DOHH2 (cell line): Measurements from ENCODE around the gene ICE1.

Source experiments
- H3F3A ChIP-seq: fragments of 200-600 bp; sonication (generic), shearing (Covaris generic); 2 replicates; pipeline ENCODE4 v1.6.0; 2016; ENCODE audit warnings: antibody characterized with exemption, mild to moderate bottlenecking; ENCODE audit not compliant: control insufficient read depth, insufficient read depth
- H3K27ac ChIP-seq: fragments of 200-600 bp; sonication (generic); 2 replicates; pipeline ENCODE4 v1.5.1; 2014; ENCODE audit warnings: low read depth, mild to moderate bottlenecking, low read length, moderate library complexity
- H3K27me3 ChIP-seq: fragments of 200-600 bp; sonication (generic); 2 replicates; pipeline ENCODE4 v1.6.1; 2014; ENCODE audit warnings: mild to moderate bottlenecking, low read length, mixed read lengths; ENCODE audit not compliant: control insufficient read depth
- H3K36me3 ChIP-seq: fragments of 200-600 bp; sonication (generic); 2 replicates; pipeline ENCODE4 v1.6.1; 2014; ENCODE audit warnings: mild to moderate bottlenecking, low read length, moderate library complexity, mixed read lengths; ENCODE audit not compliant: control insufficient read depth
- H3K4me1 ChIP-seq: fragments of 200-600 bp; sonication (generic); 2 replicates; pipeline ENCODE4 v1.6.1; 2014; ENCODE audit warnings: mild to moderate bottlenecking, low read length, mixed read lengths; ENCODE audit not compliant: control insufficient read depth
- H3K4me2 ChIP-seq: fragments of 200-600 bp; sonication (generic); 2 replicates; pipeline ENCODE4 v1.6.0; 2014; ENCODE audit warnings: mild to moderate bottlenecking, low read length, moderate library complexity
- H3K4me3 ChIP-seq: fragments of 200-600 bp; sonication (generic); 2 replicates; pipeline ENCODE4 v1.5.1; 2014; ENCODE audit warnings: mild to moderate bottlenecking, low read length, mixed read lengths
- H3K79me2 ChIP-seq: fragments of 200-600 bp; sonication (generic); 2 replicates; pipeline ENCODE4 v1.6.1; 2014; ENCODE audit warnings: mild to moderate bottlenecking, low read length, mixed read lengths; ENCODE audit not compliant: control insufficient read depth
- H3K9me2 ChIP-seq: fragments of 200-600 bp; sonication (generic); replicated peaks from 2 replicates; pipeline ENCODE4 v1.6.1; 2014; ENCODE audit warnings: mild to moderate bottlenecking, low read length, mixed read lengths; ENCODE audit not compliant: control insufficient read depth
- H3K9me3 ChIP-seq: fragments of 200-600 bp; sonication (generic); 2 replicates; pipeline ENCODE4 v1.6.1; 2014; ENCODE audit warnings: antibody characterized with exemption, low read length, mixed read lengths; ENCODE audit not compliant: control insufficient read depth, insufficient read depth
- H4K20me1 ChIP-seq: fragments of 200-600 bp; sonication (generic); 2 replicates; pipeline ENCODE4 v1.6.0; 2014; ENCODE audit warnings: low read depth, mild to moderate bottlenecking, antibody characterized with exemption, low read length, moderate library complexity; ENCODE audit not compliant: control insufficient read depth, insufficient read depth
- CTCF ChIP-seq: fragments of 200-600 bp; sonication (generic); IDR thresholded peaks from one replicate; pipeline ENCODE4 v1.5.1; 2014; ENCODE audit warnings: antibody characterized with exemption, mild to moderate bottlenecking, low read depth, low read length; ENCODE audit not compliant: poor library complexity, severe bottlenecking
- EZH2phosphoT487 ChIP-seq: fragments of 200-600 bp; sonication (generic); IDR thresholded peaks from 2 replicates; pipeline ENCODE4 v1.6.1; 2017; ENCODE audit warnings: borderline replicate concordance, mild to moderate bottlenecking, antibody characterized with exemption, low read length, moderate library complexity, mixed read lengths

Gene ICE1

GRCh38 chr5:5378531-5378930 is 43.9 kb upstream of the ICE1 start:
- Histone ChIP-seq H3K27ac (no peak overlapping the region), H4K20me1 (no peaks in the 10 kb centered on the region)
- TF ChIP-seq CTCF: no peak
- no peak for TF ChIP-seq EZH2phosphoT487

GRCh38 chr5:5380298-5380697 is 42.2 kb upstream of the ICE1 start:
- Histone ChIP-seq H3K27ac (no peak overlapping the region), H3K79me2 (no peaks in the 10 kb centered on the region), H3F3A (no peaks in the 10 kb centered on the region), H3K4me3 (no peak overlapping the region), H4K20me1 (no peaks in the 10 kb centered on the region), H3K36me3 (no peaks in the 10 kb centered on the region), H3K4me2 (no peak overlapping the region), H3K4me1 (no peaks in the 10 kb centered on the region), H3K9me3 (no peaks in the 10 kb centered on the region), H3K27me3 (no peaks in the 10 kb centered on the region), H3K9me2 (no peaks in the 10 kb centered on the region)
- TF ChIP-seq EZH2phosphoT487 (no peak), CTCF (no peak)

More at GRCh38 chr5:5378531-5378930, 43.9 kb upstream of the ICE1 start:
- Histone ChIP-seq H3K9me2 (no peaks in the 10 kb centered on the region), H3K27me3 (no peaks in the 10 kb centered on the region), H3K9me3 (no peaks in the 10 kb centered on the region), H3K36me3 (no peaks in the 10 kb centered on the region), H3K4me1 (no peaks in the 10 kb centered on the region), H3K4me3 (no peak overlapping the region), H3K79me2 (no peaks in the 10 kb centered on the region), H3K4me2 (no peak overlapping the region), H3F3A (no peaks in the 10 kb centered on the region)

GRCh38 chr5:5381310-5381913 is 41.1 kb upstream of the ICE1 start:
- TF ChIP-seq EZH2phosphoT487: no peak
- no peak for TF ChIP-seq CTCF
- Histone ChIP-seq H4K20me1 (no peaks in the 10 kb centered on the region), H3K27ac (no peak overlapping the region), H3K4me3 (no peak overlapping the region), H3K9me2 (no peaks in the 10 kb centered on the region), H3K4me1 (no peaks in the 10 kb centered on the region), H3K36me3 (no peaks in the 10 kb centered on the region), H3K79me2 (no peaks in the 10 kb centered on the region), H3K27me3 (no peaks in the 10 kb centered on the region), H3K9me3 (no peaks in the 10 kb centered on the region), H3F3A (no peaks in the 10 kb centered on the region), H3K4me2 (no peak overlapping the region)
